Heart left ventricle (tissue), 16 donors: ENCODE results near the gene KIAA0753. TPM values are rescaled to one million over a fixed set of nuclear protein-coding genes. Genes with fewer than 3 reads are reported as not detected.

Experiments
- ATAC-seq, 4 donors: fragments of 200-7000 bp; cut with Tn5 transposase; one replicate each; pipeline ENCODE4 v1.9.1; 2020 to 2022; ENCODE audit warnings: moderate library complexity in 4 of 4, mild to moderate bottlenecking in 3 of 4, moderate number of reproducible peaks in 1 of 4
- DNase-seq, 5 donors: peaks; one replicate each; pipeline ENCODE4 v3.0.0-alpha.2; 2020
- H3K27ac ChIP-seq, 12 donors: fragments of 200-600 bp; sonication (generic) in 4 of 12; one replicate each; pipeline versions ENCODE4 v1.5.0 to v1.8.0; 2016 to 2022; ENCODE audit warnings: mild to moderate bottlenecking in 2 of 12
- H3K27me3 ChIP-seq, 9 donors: fragments of 200-600 bp; sonication (generic) in 2 of 9; one replicate each; pipeline versions ENCODE4 v1.5.1 to v1.8.0; 2016 to 2022; ENCODE audit warnings: mild to moderate bottlenecking in 3 of 9
- H3K36me3 ChIP-seq, 9 donors: fragments of 200-600 bp; sonication (generic) in 2 of 9; one replicate each; pipeline versions ENCODE4 v1.5.0 to v1.8.0; 2018 to 2022; ENCODE audit warnings: mild to moderate bottlenecking in 2 of 9
- H3K4me1 ChIP-seq, 12 donors: fragments of 200-600 bp; sonication (generic) in 4 of 12; one replicate each; pipeline versions ENCODE4 v1.5.0 to v1.8.0; 2016 to 2022; ENCODE audit warnings: mild to moderate bottlenecking in 3 of 12
- H3K4me3 ChIP-seq, 12 donors: fragments of 200-600 bp; sonication (generic) in 4 of 12; one replicate each; pipeline versions ENCODE4 v1.5.0 to v1.8.0; 2017 to 2022; ENCODE audit warnings: mild to moderate bottlenecking in 9 of 12, moderate library complexity in 4 of 12
- H3K9me3 ChIP-seq, 12 donors: fragments of 200-600 bp; sonication (generic) in 4 of 12; one replicate each; pipeline versions ENCODE4 v1.5.0 to v1.8.0; 2016 to 2022; ENCODE audit warnings: mild to moderate bottlenecking in 1 of 12
- POLR2A ChIP-seq, 2 donors: fragments of 450-650 bp; IDR thresholded peaks; one replicate each; pipeline ENCODE4 v1.6.1; 2017; ENCODE audit warnings: antibody characterized with exemption in 2 of 2, mild to moderate bottlenecking in 2 of 2, moderate library complexity in 2 of 2
- WGBS, 4 donors: extraction: QIAGEN DNeasy Blood & Tissue Kit in 2 of 4; methylation state at CpG; one replicate each; pipeline versions ENCODE4 v1.1.5 to v1.1.7; 2013 to 2018; 5-methylcytosine and 5-hydroxymethylcytosine counted together
- intact Hi-C, 10 donors: fragments of 100-400 bp; cut with DNase I; formaldehyde crosslinking; loops; one replicate each; pipeline versions ENCODE4 v1.11.1 to v1.14.2; 2022
- polyA plus RNA-seq, 2 donors: library from polyadenylated mRNA; stranded (reverse); fragments of 200-250 nt; gene quantifications; one replicate each; pipeline ENCODE4 v1.2.3, GENCODE V29; 2013
- total RNA-seq, 9 donors: library from RNA; depleted of rRNA in 2 of 9; stranded (reverse); fragments of >200 nt in 2 of 9; fragmentation: NEBNext Ultra II Directional in 3 of 9; extraction: Animal tissue kit (Norgen Biotek cat#: 25700) in 3 of 9; gene quantifications; one replicate each; pipeline versions ENCODE4 v1.1.0 to v1.2.4, GENCODE V29; 2016 to 2023
- TF ChIP-seq, protein P1 (sequence below), 12 donors: fragments of 200-600 bp; sonication (generic) in 4 of 12; IDR thresholded peaks; one replicate each; pipeline versions ENCODE4 v1.5.0 to v1.8.0; 2018 to 2022; ENCODE audit warnings: antibody characterized with exemption in 12 of 12, mild to moderate bottlenecking in 5 of 12
- donor health status: ischemic (EF 13 %, LVEDD 7.1; RV severe dilation, severe dysfunction).
- donor health status: healthy with polysubstance abuse.
- donor health status: DM: no; HTN: yes; CAD: no.
- donor health status: DM: no; HTN: no; CAD: no.
- donor health status: ischemic (EF 25% LVEDD 6.9; RV normal size, moderate dysfunction).
- donor health status: ischemic (EF 25% LVEDD 5.7; RV mildly dilated, moderate dysfunction).
- donor health status: healthy.
- donor health status: DM: yes; HTN: yes; CAD: no.
- donor health status: ischemic (EF 35%, LVEDD 5.7; RV mildly dilated, moderate dysfunction).
- donor health status: nonischemic (EF 11% LVEDD 7.7; RV severe dilation, severe dysfunction).
- donor health status: DM: yes; HTN: yes; CAD: no.
- donor health status: PGD.
- donor health status: ischemic (EF 29% LVEDD 5.4; RV normal size, mild dysfunction).
- donor health status: nonischemic (EF 23%, LVEDD 6.1; RV moderate dilation, normal function).

Gene KIAA0753
- total and polyA plus RNA-seq, 11 donors = 2.7 to 10.2 (median 5.0) TPM

DNA sequence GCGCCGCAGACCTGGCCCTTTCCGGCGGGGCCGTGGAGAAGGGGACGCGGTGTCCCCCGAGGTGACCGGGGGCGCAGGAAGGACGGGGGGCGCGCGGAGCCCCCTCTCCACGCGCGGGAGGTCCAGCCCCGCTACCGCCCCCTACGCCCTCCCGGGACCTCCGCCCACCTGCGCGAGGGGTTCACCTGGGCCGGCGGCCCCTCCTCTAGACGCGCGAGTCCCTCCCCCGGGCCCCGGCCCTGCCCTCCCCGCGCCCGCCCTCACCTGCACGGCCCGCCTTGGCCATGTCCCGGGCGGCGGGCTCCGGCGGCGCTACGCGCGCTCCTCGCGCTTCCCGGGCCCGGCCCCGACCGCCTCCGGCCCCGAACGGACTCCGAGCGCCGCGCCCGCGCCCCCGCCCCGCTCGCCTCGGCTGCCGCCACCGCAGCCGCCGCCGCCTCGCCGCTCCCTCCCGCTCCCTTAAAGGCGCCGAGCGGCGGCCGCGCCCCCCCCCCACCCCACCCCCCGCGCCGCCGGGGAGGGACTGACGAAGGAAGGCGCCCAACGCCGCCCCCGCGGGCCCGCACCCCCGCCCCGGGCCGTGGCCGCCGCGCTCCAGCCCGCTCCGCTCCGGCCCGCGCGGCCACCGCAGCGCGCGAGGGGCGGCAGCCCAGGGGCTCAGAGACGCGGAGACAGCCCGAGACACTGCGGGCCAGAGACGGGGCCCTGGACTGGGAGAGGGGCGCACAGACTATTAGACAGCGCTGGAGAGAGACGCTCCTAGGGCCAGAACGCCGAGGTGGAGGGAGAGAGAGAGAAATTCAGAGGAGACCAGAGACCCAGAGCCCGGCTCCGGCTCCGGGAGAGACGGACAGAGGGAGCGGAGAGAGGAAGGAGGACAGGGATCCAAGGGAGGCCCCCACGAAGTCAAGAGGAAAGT is 84.1 kb downstream of the KIAA0753 start, which contains the start of gene PITPNM3:
Gene PITPNM3 (minus strand): TSS at position 435 of the 919 bp plus-strand sequence. CDS start 149 bp downstream, at position 286.
- peaks cover 0 to 19% (median 12%) of the 10 kb centered on the region in 12 donors for H3K4me1 ChIP-seq
- TF ChIP-seq POLR2A (IDR thresholded peaks at IDR 0.05) = no peak
- DNase-seq (no peak), ATAC-seq (peak in 1 of 4 donors; percentile 10)
- no peaks in the 10 kb centered on the region for H3K9me3 ChIP-seq
- H3K4me3 ChIP-seq = peak within 1 kb of the TSS; percentile 10 to 63 (median 48)
- peaks cover 6 to 40% (median 17%) of the 10 kb centered on the region in 9 donors for H3K27me3 ChIP-seq
- intact Hi-C loops = loop anchor here in 3 of 10 donors (5.0 to 10.0 kb wide), 2 partner anchors 79 to 82 kb away; no protein-coding TSS in a partner anchor
- WGBS, 4 donors = 2 to 6% (median 4%) methylated on average over 40 to 121 of the region's 122 CpGs
- H3K36me3 ChIP-seq = no peaks in the 10 kb centered on the region
- peak within 1 kb of the TSS in 1 of 12 donors; percentile 54 for H3K27ac ChIP-seq

DNA sequence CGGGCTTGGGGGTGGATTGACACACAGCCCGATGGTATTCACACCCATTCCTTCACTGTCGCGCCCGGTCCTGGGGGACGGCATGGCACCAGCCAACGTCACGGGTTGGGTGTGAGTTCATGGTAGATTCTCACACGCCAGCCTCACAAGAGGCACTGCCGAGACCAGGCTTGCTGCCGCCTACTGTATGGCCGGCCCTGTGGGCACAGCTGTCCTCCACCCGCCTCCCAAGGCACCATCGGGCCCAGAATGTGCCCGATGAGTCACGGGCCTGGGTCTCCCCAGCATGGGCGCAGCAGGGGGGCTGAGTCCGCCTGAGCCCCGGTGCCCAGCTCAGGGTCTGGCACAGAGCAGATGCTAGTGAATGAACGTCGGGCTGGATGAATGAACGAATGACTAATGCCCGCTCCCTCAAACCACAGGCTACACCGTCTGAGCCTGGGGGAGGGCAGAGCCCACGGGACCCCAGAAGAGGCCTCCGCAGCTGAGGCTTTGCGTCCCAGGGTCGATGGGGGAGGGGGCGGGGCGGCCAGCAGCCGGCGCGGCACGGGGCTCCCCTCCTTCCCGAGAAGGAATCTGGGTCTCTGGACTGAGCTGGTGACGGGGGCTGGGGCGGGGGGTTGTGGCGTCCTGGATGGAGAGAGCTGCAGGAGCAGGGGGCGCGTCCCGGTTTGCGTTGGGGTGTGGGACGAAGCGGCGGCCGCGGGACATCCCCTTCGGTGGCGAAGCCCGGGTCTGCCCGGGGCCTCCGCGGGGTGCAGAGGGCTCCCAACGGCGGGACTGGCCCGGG is 85.0 kb downstream of the KIAA0753 start:
- Histone ChIP-seq H3K4me1 (peaks cover 0 to 19% (median 12%) of the 10 kb centered on the region in 12 donors), H3K4me3 (peak overlapping the region; percentile 10 to 63 (median 48)), H3K36me3 (no peaks in the 10 kb centered on the region), H3K9me3 (no peaks in the 10 kb centered on the region), H3K27me3 (peaks cover 6 to 40% (median 17%) of the 10 kb centered on the region in 9 donors), H3K27ac (peak overlapping the region in 1 of 12 donors; percentile 44)
- ATAC-seq (peak in 3 of 4 donors; percentile 49 to 54 (median 53)), DNase-seq (no peak)
- 2 to 6% (median 4%) methylated on average over 24 to 56 of the region's 56 CpGs for WGBS, 4 donors
- no peak for TF ChIP-seq POLR2A (IDR thresholded peaks at IDR 0.05)
- TF ChIP-seq, protein P1, sequence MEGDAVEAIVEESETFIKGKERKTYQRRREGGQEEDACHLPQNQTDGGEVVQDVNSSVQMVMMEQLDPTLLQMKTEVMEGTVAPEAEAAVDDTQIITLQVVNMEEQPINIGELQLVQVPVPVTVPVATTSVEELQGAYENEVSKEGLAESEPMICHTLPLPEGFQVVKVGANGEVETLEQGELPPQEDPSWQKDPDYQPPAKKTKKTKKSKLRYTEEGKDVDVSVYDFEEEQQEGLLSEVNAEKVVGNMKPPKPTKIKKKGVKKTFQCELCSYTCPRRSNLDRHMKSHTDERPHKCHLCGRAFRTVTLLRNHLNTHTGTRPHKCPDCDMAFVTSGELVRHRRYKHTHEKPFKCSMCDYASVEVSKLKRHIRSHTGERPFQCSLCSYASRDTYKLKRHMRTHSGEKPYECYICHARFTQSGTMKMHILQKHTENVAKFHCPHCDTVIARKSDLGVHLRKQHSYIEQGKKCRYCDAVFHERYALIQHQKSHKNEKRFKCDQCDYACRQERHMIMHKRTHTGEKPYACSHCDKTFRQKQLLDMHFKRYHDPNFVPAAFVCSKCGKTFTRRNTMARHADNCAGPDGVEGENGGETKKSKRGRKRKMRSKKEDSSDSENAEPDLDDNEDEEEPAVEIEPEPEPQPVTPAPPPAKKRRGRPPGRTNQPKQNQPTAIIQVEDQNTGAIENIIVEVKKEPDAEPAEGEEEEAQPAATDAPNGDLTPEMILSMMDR (IDR thresholded peaks at IDR 0.05) = no peak
- intact Hi-C loops = loop anchor here in 3 of 10 donors (5.0 to 10.0 kb wide), 2 partner anchors 78 to 81 kb away; no protein-coding TSS in a partner anchor

DNA sequence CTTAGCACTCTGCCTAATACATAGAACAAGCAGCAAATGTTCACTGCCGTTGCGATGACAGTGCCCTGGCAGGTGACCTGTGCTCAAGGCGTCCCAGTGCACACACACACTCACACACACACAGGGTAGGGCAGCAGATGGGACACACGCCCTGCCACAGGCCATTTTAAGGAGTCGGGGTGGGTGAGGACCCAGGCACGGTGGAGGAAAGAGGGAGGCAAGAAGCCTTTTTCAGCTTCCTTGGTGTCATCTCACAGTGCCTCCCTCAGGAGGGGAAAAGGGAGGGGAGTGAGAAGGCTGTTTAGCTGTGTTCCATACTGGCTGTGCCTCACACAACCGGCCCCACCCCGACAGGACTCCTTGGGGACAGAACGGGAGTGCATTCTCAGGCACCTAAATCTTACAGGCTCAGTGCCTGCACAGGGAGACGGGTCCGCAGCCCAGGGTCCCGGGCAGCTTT is 85.6 kb downstream of the KIAA0753 start:
- ATAC-seq (no peak), DNase-seq (no peak)
- Histone ChIP-seq H3K36me3 (no peaks in the 10 kb centered on the region), H3K9me3 (no peaks in the 10 kb centered on the region), H3K27ac (peak overlapping the region in 1 of 12 donors; percentile 44), H3K4me3 (peak overlapping the region in 7 of 12 donors; percentile 46 to 63 (median 55)), H3K4me1 (peaks cover 0 to 19% (median 12%) of the 10 kb centered on the region in 12 donors), H3K27me3 (peaks cover 6 to 40% (median 17%) of the 10 kb centered on the region in 9 donors)
- TF ChIP-seq POLR2A (IDR thresholded peaks at IDR 0.05) = no peak
- TF ChIP-seq, protein P1 (IDR thresholded peaks at IDR 0.05) = no peak
- WGBS, 4 donors = 20 to 29% (median 22%) methylated on average over 9 to 12 of the region's 12 CpGs
- intact Hi-C loops = loop anchor here in 4 of 10 donors (5.0 to 10.0 kb wide), 2 partner anchors 78 to 80 kb away; no protein-coding TSS in a partner anchor

DNA sequence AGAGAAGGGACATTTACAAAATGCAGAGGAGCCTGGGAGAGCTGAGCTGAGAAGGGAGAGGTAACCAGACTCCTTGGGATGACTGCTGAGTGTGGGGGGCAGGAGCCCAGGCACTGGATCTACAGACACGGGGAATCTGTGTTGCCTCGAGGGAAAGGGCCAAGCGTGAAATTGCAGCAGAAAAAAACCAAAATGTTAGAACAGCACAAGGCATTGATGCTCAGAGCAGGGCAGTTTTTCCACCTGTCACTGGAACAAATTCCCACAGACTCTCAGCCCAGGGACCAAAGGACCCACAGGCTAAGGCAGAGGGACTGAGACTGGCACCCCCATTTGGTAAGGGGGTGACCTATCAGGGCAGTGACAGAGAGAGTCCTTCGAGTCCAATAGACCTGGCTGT is 86.2 kb downstream of the KIAA0753 start:
- WGBS, 4 donors = 70 to 82% (median 75%) methylated on average over 4 of the region's 4 CpGs
- Histone ChIP-seq H3K27ac (peak overlapping the region in 1 of 12 donors; percentile 44), H3K27me3 (peaks cover 6 to 40% (median 17%) of the 10 kb centered on the region in 9 donors), H3K4me1 (peaks cover 0 to 19% (median 12%) of the 10 kb centered on the region in 12 donors), H3K4me3 (no peak overlapping the region), H3K36me3 (no peaks in the 10 kb centered on the region), H3K9me3 (no peaks in the 10 kb centered on the region)
- no peak for ATAC-seq
- no peak for TF ChIP-seq POLR2A (IDR thresholded peaks at IDR 0.05)
- TF ChIP-seq, protein P1 (IDR thresholded peaks at IDR 0.05) = no peak
- DNase-seq = no peak
- intact Hi-C loops = loop anchor here in 3 of 10 donors (5.0 to 10.0 kb wide), 2 partner anchors 77 to 80 kb away; no protein-coding TSS in a partner anchor
